Breast epithelium (tissue), 3 donors: Measurements from ENCODE around the gene ACSL1.

Experiments used
- POLR2A ChIP-seq: fragments of 450-650 bp; IDR thresholded peaks from one replicate; pipeline ENCODE4 v1.6.1; 2016; ENCODE audit warnings: antibody characterized with exemption, mild to moderate bottlenecking, moderate library complexity
- POLR2AphosphoS5 ChIP-seq, 3 donors: sonication (generic); formaldehyde crosslinking; IDR thresholded peaks; one replicate each; pipeline ENCODE4 v1.6.1; 2017; ENCODE audit warnings: antibody characterized with exemption in 3 of 3
- TF ChIP-seq, protein P1 (sequence below), 3 donors: fragments of 450-650 bp; IDR thresholded peaks; one replicate each; pipeline ENCODE4 v1.5.1; 2016 to 2017; ENCODE audit warnings: antibody characterized with exemption in 3 of 3, mild to moderate bottlenecking in 3 of 3, moderate library complexity in 3 of 3

DNA sequence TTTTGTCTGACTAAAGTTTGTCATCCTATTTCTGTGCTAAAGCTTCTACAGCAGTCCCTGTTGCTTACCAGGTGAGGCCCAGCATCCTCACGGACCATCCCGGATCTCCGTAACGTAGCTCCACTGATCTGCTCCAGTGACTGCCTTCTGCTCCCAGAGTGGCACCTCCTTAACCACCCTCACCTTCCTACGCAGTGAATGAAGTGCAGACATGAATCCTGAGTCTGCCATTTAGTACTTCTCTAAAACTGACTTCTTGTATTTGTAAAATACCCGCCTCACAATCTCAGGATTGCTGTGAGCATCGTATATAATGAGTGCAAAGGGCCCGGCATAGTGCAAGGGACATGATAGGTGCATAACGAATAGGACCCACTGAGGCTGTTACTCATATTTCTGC, 27.7 kb upstream of the ACSL1 start:
- TF ChIP-seq POLR2A: no peak
- TF ChIP-seq POLR2AphosphoS5 (IDR thresholded peaks at IDR 0.05): no peak
- TF ChIP-seq, protein P1, sequence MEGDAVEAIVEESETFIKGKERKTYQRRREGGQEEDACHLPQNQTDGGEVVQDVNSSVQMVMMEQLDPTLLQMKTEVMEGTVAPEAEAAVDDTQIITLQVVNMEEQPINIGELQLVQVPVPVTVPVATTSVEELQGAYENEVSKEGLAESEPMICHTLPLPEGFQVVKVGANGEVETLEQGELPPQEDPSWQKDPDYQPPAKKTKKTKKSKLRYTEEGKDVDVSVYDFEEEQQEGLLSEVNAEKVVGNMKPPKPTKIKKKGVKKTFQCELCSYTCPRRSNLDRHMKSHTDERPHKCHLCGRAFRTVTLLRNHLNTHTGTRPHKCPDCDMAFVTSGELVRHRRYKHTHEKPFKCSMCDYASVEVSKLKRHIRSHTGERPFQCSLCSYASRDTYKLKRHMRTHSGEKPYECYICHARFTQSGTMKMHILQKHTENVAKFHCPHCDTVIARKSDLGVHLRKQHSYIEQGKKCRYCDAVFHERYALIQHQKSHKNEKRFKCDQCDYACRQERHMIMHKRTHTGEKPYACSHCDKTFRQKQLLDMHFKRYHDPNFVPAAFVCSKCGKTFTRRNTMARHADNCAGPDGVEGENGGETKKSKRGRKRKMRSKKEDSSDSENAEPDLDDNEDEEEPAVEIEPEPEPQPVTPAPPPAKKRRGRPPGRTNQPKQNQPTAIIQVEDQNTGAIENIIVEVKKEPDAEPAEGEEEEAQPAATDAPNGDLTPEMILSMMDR (IDR thresholded peaks at IDR 0.05): no peak
